ENCODE data around the gene G6PC1.

Gene G6PC1

DNA sequence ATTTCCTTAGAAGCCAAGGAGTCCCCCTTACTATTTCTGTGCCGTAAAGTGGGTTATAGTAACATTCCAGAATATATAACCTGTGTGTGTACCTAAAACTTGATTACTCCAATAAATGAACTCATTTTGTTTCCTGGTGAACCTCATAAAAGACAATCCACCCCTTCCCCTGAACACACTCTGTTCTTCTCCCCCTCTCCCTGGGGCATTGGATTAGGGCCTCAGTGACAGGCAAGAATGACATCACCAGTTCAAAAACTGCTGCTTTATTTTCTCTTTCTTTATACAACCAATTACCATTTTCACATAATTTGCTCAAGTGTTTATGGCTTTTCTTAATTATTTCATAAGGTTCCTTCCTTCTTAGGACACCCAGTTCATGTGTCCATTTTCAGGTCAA lies 46.2 kb downstream of the G6PC1 start:
- Mint-ChIP-seq H3K4me3 (no peak overlapping the region), H3K4me1 (no peaks in the 10 kb centered on the region), H3K9me3 (no peaks in the 10 kb centered on the region), H3K27me3 (ENCODE audit: low read depth, poor library complexity) (peaks cover 4% of the 10 kb centered on the region), H3K36me3 (ENCODE audit: low read depth) (peaks cover 19% of the 10 kb centered on the region), H3K27ac (no peak overlapping the region)
- TF ChIP-seq, protein P1, sequence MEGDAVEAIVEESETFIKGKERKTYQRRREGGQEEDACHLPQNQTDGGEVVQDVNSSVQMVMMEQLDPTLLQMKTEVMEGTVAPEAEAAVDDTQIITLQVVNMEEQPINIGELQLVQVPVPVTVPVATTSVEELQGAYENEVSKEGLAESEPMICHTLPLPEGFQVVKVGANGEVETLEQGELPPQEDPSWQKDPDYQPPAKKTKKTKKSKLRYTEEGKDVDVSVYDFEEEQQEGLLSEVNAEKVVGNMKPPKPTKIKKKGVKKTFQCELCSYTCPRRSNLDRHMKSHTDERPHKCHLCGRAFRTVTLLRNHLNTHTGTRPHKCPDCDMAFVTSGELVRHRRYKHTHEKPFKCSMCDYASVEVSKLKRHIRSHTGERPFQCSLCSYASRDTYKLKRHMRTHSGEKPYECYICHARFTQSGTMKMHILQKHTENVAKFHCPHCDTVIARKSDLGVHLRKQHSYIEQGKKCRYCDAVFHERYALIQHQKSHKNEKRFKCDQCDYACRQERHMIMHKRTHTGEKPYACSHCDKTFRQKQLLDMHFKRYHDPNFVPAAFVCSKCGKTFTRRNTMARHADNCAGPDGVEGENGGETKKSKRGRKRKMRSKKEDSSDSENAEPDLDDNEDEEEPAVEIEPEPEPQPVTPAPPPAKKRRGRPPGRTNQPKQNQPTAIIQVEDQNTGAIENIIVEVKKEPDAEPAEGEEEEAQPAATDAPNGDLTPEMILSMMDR (IDR thresholded peaks at IDR 0.05): no peak
- DNase-seq: no peak

- peak overlapping the region; percentile 52 for H3K27ac Mint-ChIP-seq
- H3K9me3 Mint-ChIP-seq: no peaks in the 10 kb centered on the region
- peaks cover 46% of the 10 kb centered on the region for H3K36me3 Mint-ChIP-seq (ENCODE audit: low read depth)
- H3K4me3 Mint-ChIP-seq: no peak overlapping the region
- DNase-seq: no peak
- TF ChIP-seq, protein P1 (IDR thresholded peaks at IDR 0.05): no peak
- no peaks in the 10 kb centered on the region for H3K27me3 Mint-ChIP-seq (ENCODE audit: low read depth, poor library complexity)
- no peaks in the 10 kb centered on the region for H3K4me1 Mint-ChIP-seq
Measured at GRCh38 chr17:42950044-42950783, 49.6 kb downstream of the G6PC1 start.
